Measurements from ENCODE around the gene HOXB5.

The HOXB5 gene

GRCh38 chr17:48637323-48638260 is 44.0 kb upstream of the HOXB5 start:
- H3K9ac ChIP-seq (ENCODE audit: low read length) = no peak overlapping the region
- H3K27ac ChIP-seq (ENCODE audit: low read length) = no peak overlapping the region
- TF ChIP-seq EZH2phosphoT487 (IDR thresholded peaks at IDR 0.05; ENCODE audit: low read depth) (no peak), CTCF (IDR thresholded peaks at IDR 0.05; ENCODE audit: low read depth, low read length) (no peak)
- no peak overlapping the region for H3K4me2 ChIP-seq (ENCODE audit: low read length)
- H3K79me2 ChIP-seq (ENCODE audit: low read length) = no peaks in the 10 kb centered on the region
- no peak overlapping the region for H3K4me3 ChIP-seq (ENCODE audit: low read length)
- no peak overlapping the region for H2AFZ ChIP-seq (ENCODE audit: low read depth, low read length)
- H3K9me3 ChIP-seq (ENCODE audit: insufficient read depth, low read length) = no peaks in the 10 kb centered on the region
- no peaks in the 10 kb centered on the region for H4K20me1 ChIP-seq (ENCODE audit: insufficient read depth, low read length)
- H3K36me3 ChIP-seq (replicated peaks; ENCODE audit: low read depth, low read length) = no peaks in the 10 kb centered on the region
- H3K4me1 ChIP-seq (ENCODE audit: low read length) = peaks cover 27% of the 10 kb centered on the region
- H3K27me3 ChIP-seq (ENCODE audit: low read depth, low read length) = peaks cover 23% of the 10 kb centered on the region

- H3K27me3 ChIP-seq (ENCODE audit: low read depth, low read length) = peaks cover 23% of the 10 kb centered on the region
- H4K20me1 ChIP-seq (ENCODE audit: insufficient read depth, low read length) = no peaks in the 10 kb centered on the region
- peak overlapping the region; percentile 93 for H3K4me2 ChIP-seq (ENCODE audit: low read length)
- H3K9ac ChIP-seq (ENCODE audit: low read length) = peak overlapping the region; percentile 48
- H3K4me3 ChIP-seq (ENCODE audit: low read length) = peak overlapping the region; percentile 67
- H3K9me3 ChIP-seq (ENCODE audit: insufficient read depth, low read length) = no peaks in the 10 kb centered on the region
- no peak overlapping the region for H3K27ac ChIP-seq (ENCODE audit: low read length)
- no peaks in the 10 kb centered on the region for H3K36me3 ChIP-seq (replicated peaks; ENCODE audit: low read depth, low read length)
- H3K4me1 ChIP-seq (ENCODE audit: low read length) = peaks cover 39% of the 10 kb centered on the region
- peak overlapping the region; percentile 95 for H2AFZ ChIP-seq (ENCODE audit: low read depth, low read length)
- no peaks in the 10 kb centered on the region for H3K79me2 ChIP-seq (ENCODE audit: low read length)
- peak; percentile 73 for TF ChIP-seq CTCF (IDR thresholded peaks at IDR 0.05; ENCODE audit: low read depth, low read length)
- TF ChIP-seq EZH2phosphoT487 (IDR thresholded peaks at IDR 0.05; ENCODE audit: low read depth) = no peak
These were observed 42.8 kb upstream of the HOXB5 start for GRCh38 chr17:48636177-48637018.

- H3K9me3 ChIP-seq (ENCODE audit: insufficient read depth, low read length) = no peaks in the 10 kb centered on the region
- H3K27ac ChIP-seq (ENCODE audit: low read length) = peak overlapping the region; percentile 19
- H3K36me3 ChIP-seq (replicated peaks; ENCODE audit: low read depth, low read length) = no peaks in the 10 kb centered on the region
- no peak for TF ChIP-seq CTCF (IDR thresholded peaks at IDR 0.05; ENCODE audit: low read depth, low read length)
- no peak for TF ChIP-seq EZH2phosphoT487 (IDR thresholded peaks at IDR 0.05; ENCODE audit: low read depth)
- H2AFZ ChIP-seq (ENCODE audit: low read depth, low read length) = peak overlapping the region; percentile 55
- peaks cover 23% of the 10 kb centered on the region for H3K27me3 ChIP-seq (ENCODE audit: low read depth, low read length)
- H3K4me1 ChIP-seq (ENCODE audit: low read length) = peaks cover 41% of the 10 kb centered on the region
- H3K4me3 ChIP-seq (ENCODE audit: low read length) = 0 out of 2 replicates have a peak overlapping the region, but pooled peaks have one; percentile 67
- peak overlapping the region; percentile 48; the same call in 1 of the 2 replicates for H3K9ac ChIP-seq (ENCODE audit: low read length)
- H3K4me2 ChIP-seq (ENCODE audit: low read length) = peak overlapping the region; percentile 93
- no peaks in the 10 kb centered on the region for H4K20me1 ChIP-seq (ENCODE audit: insufficient read depth, low read length)
- H3K79me2 ChIP-seq (ENCODE audit: low read length) = no peaks in the 10 kb centered on the region
These were observed 41.1 kb upstream of the HOXB5 start for GRCh38 chr17:48634493-48635208.
